Mucosa of descending colon (tissue), 3 donors: ENCODE results near the gene POMT2. TPM values are rescaled to one million over a fixed set of nuclear protein-coding genes. Genes with fewer than 3 reads are reported as not detected.

Source experiments
- ATAC-seq: fragments of 200-7000 bp; cut with Tn5 transposase; one replicate; pipeline ENCODE4 v1.9.1; 2020; ENCODE audit warnings: mild to moderate bottlenecking, moderate library complexity
- DNase-seq, 3 donors: peaks; one replicate each; pipeline ENCODE4 v3.0.0-alpha.2; 2020
- H3K36me3 ChIP-seq: fragments of 200-600 bp; one replicate; pipeline ENCODE4 v1.8.0; 2021; ENCODE audit warnings: low read depth, mild to moderate bottlenecking
- H3K4me1 ChIP-seq: fragments of 200-600 bp; one replicate; pipeline ENCODE4 v1.8.0; 2021; ENCODE audit warnings: low read depth, mild to moderate bottlenecking
- H3K4me3 ChIP-seq: fragments of 200-600 bp; one replicate; pipeline ENCODE4 v1.8.0; 2021; ENCODE audit warnings: mild to moderate bottlenecking
- H3K9me3 ChIP-seq: fragments of 200-600 bp; one replicate; pipeline ENCODE4 v1.8.0; 2021; ENCODE audit warnings: mild to moderate bottlenecking
- intact Hi-C, 2 donors: fragments of 100-400 bp; cut with DNase I in 1 of 2; cut with micrococcal nuclease in 1 of 2; formaldehyde crosslinking; loops; one replicate each; pipeline versions ENCODE4 v1.11.0 to v1.11.1; 2022; cut with DNase I, micrococcal nuclease
- long read RNA-seq, 2 donors: library from polyadenylated mRNA; unstranded; transcript quantifications; one replicate each; pipeline ENCODE4 v2.0.0, GENCODE V29; 2019 to 2021
- total RNA-seq, 3 donors: library from RNA; stranded (reverse); fragmentation: NEBNext Ultra II Directional in 2 of 3; extraction: Animal tissue kit (Norgen Biotek cat#: 25700) in 2 of 3; gene quantifications; one replicate each; pipeline versions ENCODE4 v1.2.1 to v1.2.4, GENCODE V29; 2021 to 2023
- TF ChIP-seq, protein P1 (sequence below): fragments of 200-600 bp; IDR thresholded peaks from one replicate; pipeline ENCODE4 v1.8.0; 2022; ENCODE audit warnings: antibody characterized with exemption, mild to moderate bottlenecking
- donor health status: DM: no; HTN: no; CAD: no; lungs with moderate emphysema.
- donor health status: DM: no; HTN: no; CAD: no.
- donor health status: DM: no; HTN: yes; CAD: no.

POMT2 gene
- 10 to 100 TPM; 22.9 to 28.5 (median 23.2) TPM for total RNA-seq
- long read RNA-seq, donor 1, full-length matches to known transcripts: 2 of 18 reads
- long read RNA-seq, donor 1, partial matches to known transcripts: 4 of 18 reads
- long read RNA-seq, donor 1, other reads (novel, unspliced or antisense): 12 of 18 reads
- long read RNA-seq, donor 2, partial matches to known transcripts: 1 of 2 reads
- long read RNA-seq, donor 2, other reads (novel, unspliced or antisense): 1 of 2 reads

DNA sequence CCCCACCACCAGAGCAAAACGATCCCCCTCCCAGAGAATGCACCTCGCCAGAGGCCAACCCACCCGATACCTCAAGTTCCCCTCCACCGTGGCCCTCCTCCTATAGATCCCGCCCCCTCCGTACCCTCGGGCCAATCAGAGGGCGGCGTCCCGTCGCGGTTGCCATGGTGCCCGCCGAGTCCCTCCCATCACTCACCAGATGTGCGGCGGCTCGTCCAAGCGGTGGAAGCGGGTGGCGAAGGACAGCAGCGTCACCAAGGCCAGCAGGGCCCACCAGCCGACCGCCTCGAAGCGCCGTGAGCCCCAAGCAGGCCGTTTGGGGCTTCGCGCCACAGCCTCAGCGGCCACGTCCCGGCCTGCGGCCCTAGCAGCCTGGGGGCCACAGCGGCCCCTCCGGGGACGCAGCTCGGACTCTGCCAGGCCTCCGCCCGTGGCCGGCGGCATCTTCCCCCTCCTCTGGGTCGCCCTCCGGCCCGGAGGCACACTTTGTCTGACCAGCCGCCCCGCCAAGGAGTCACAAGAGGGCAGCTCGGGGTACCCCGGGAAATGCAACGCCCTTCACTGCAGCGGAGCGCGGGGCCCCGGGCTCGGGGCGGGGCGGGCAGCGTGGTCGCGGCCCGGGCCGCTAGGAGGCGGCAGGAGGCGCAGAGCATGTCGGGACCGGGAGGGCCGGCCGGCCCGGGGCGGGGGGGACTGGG lies at the start of gene POMT2:
TSS of gene POMT2 (minus strand) at position 646 of the 698 bp plus-strand sequence. CDS start at position 444, 202 bp downstream.
- H3K4me1 ChIP-seq: peaks cover 23% of the 10 kb centered on the region

DNA sequence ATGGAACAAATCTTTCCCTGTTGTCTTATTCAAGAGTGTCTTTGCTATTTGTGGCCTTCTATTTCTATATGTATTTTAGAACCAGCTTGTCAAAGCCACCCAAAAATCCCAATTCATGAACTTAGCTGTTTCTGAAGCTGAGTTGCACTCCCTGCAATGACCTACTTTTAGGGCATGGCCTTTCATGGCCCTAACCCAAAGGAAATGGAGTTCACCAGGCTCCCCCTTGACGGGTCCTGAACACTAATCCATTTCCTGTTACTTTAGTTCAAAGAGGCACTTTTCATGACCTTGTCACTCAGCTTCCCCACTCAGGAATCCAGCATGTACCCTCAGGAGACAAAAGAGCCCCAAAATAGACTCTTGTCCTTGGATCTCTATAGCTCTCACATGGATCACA lies 48.6 kb upstream of the POMT2 start:
- H3K4me1 ChIP-seq: no peaks in the 10 kb centered on the region
- TF ChIP-seq, protein P1, sequence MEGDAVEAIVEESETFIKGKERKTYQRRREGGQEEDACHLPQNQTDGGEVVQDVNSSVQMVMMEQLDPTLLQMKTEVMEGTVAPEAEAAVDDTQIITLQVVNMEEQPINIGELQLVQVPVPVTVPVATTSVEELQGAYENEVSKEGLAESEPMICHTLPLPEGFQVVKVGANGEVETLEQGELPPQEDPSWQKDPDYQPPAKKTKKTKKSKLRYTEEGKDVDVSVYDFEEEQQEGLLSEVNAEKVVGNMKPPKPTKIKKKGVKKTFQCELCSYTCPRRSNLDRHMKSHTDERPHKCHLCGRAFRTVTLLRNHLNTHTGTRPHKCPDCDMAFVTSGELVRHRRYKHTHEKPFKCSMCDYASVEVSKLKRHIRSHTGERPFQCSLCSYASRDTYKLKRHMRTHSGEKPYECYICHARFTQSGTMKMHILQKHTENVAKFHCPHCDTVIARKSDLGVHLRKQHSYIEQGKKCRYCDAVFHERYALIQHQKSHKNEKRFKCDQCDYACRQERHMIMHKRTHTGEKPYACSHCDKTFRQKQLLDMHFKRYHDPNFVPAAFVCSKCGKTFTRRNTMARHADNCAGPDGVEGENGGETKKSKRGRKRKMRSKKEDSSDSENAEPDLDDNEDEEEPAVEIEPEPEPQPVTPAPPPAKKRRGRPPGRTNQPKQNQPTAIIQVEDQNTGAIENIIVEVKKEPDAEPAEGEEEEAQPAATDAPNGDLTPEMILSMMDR: no peak
- intact Hi-C loops: no loop called here
- H3K36me3 ChIP-seq: no peaks in the 10 kb centered on the region
- H3K9me3 ChIP-seq: no peaks in the 10 kb centered on the region
- no peak for DNase-seq
- H3K4me3 ChIP-seq: no peak overlapping the region
- ATAC-seq: no peak

More for the DNA sequence above, at the start of gene POMT2:
- peak within 1 kb of the TSS; percentile 92 for H3K4me3 ChIP-seq
- peak; percentile 84 for ATAC-seq
- DNase-seq: peak; percentile 94 to 96 (median 96)
- TF ChIP-seq, protein P1: no peak
- H3K9me3 ChIP-seq: no peaks in the 10 kb centered on the region
- no peaks in the 10 kb centered on the region for H3K36me3 ChIP-seq
- intact Hi-C loops: no loop called here

GRCh38 chr14:77364146-77364545 lies 43.5 kb upstream of the POMT2 start:
- H3K4me1 ChIP-seq: no peaks in the 10 kb centered on the region
- DNase-seq: no peak
- no peaks in the 10 kb centered on the region for H3K9me3 ChIP-seq
- H3K4me3 ChIP-seq: no peak overlapping the region
- ATAC-seq: no peak
- H3K36me3 ChIP-seq: no peaks in the 10 kb centered on the region
- intact Hi-C loops: no loop called here
- TF ChIP-seq, protein P1: no peak

GRCh38 chr14:77359626-77360025 lies 38.9 kb upstream of the POMT2 start:
- intact Hi-C loops: no loop called here
- Histone ChIP-seq H3K4me1 (no peaks in the 10 kb centered on the region), H3K9me3 (no peaks in the 10 kb centered on the region), H3K4me3 (no peak overlapping the region), H3K36me3 (no peaks in the 10 kb centered on the region)
- DNase-seq: no peak
- no peak for ATAC-seq
- TF ChIP-seq, protein P1: no peak

- intact Hi-C loops: no loop called here
- no peak for ATAC-seq
- TF ChIP-seq, protein P1: no peak
- Histone ChIP-seq H3K4me1 (no peaks in the 10 kb centered on the region), H3K9me3 (no peaks in the 10 kb centered on the region), H3K4me3 (no peak overlapping the region), H3K36me3 (no peaks in the 10 kb centered on the region)
- no peak for DNase-seq
These were observed 36.2 kb upstream of the POMT2 start for GRCh38 chr14:77356899-77357298.
